K562 (cell line): ENCODE results near the gene COL9A3. TPM values are rescaled to one million over a fixed set of nuclear protein-coding genes. Genes with fewer than 3 reads are reported as not detected.

Experiments
- CHCHD3 ChIP-seq: fragments of 250-450 bp; sonication (Bioruptor Pico); IDR thresholded peaks from 2 replicates; pipeline ENCODE4 v2.1.2; 2022; ENCODE audit warnings: mild to moderate bottlenecking
- NFXL1 ChIP-seq: fragments of 450-650 bp; formaldehyde crosslinking; IDR thresholded peaks from 2 replicates; pipeline ENCODE4 v1.4.0; 2021; ENCODE audit warnings: mild to moderate bottlenecking
- NRF1 ChIP-seq, 2 experiments: fragments of 450-650 bp; IDR thresholded peaks in 1 of 2; conservative IDR thresholded peaks in 1 of 2; 2 replicates each; pipeline ENCODE4 v1.6.1; 2014; ENCODE audit warnings: mild to moderate bottlenecking in 2 of 2
- STAG1 ChIP-seq: sonication (generic); formaldehyde crosslinking; IDR thresholded peaks from 2 replicates; pipeline ENCODE4 v1.5.0; 2020; ENCODE audit warnings: missing genetic modification reagents, borderline replicate concordance
- ZNF184 ChIP-seq: sonication (generic); formaldehyde crosslinking; IDR thresholded peaks from 2 replicates; pipeline ENCODE4 v1.5.0; 2020; ENCODE audit warnings: missing genetic modification reagents
- ZNF263 ChIP-seq: sonication (generic); formaldehyde crosslinking; IDR thresholded peaks from 2 replicates; pipeline ENCODE4 v1.8.0; 2022; ENCODE audit warnings: mild to moderate bottlenecking, missing genetic modification reagents, borderline replicate concordance
- ZNF79 ChIP-seq: fragments of 250-450 bp; sonication (Bioruptor Pico); IDR thresholded peaks from 2 replicates; pipeline ENCODE4 v1.4.0; 2020; ENCODE audit warnings: low read depth, mild to moderate bottlenecking, moderate library complexity
- polyA plus RNA-seq, 8 experiments: library from polyadenylated mRNA; depleted of rRNA in 4 of 8; stranded (reverse) in 5 of 8; unstranded in 3 of 8; fragments of >200 nt; fragmentation: Nextera tagmentation in 2 of 8; fragmentation: Illumina TruSeq in 1 of 8; extraction: Ambion mirVana in 2 of 8; extraction: Trizol in 1 of 8; gene quantifications; 2 replicates each; pipeline versions ENCODE4 v1.2.1 to v1.2.3, GENCODE V29; 2011 to 2014; ENCODE audit warnings: inconsistent platforms in 1 of 8, missing spikeins in 1 of 8
- total RNA-seq, 7 experiments: library from RNA; depleted of rRNA in 6 of 7; stranded (reverse); fragments of >200 nt in 6 of 7; fragmentation: Illumina TruSeq in 2 of 7; extraction: Trizol in 2 of 7; gene quantifications; 2 replicates each; pipeline versions ENCODE4 v1.2.1 to v1.2.3, GENCODE V29; 2011 to 2021; ENCODE audit warnings: low replicate concordance in 1 of 7
- TF ChIP-seq, protein P1 (sequence below): fragments of 200-600 bp; sonication (generic); IDR thresholded peaks from one replicate; pipeline ENCODE4 v1.6.1; 2012; ENCODE audit warnings: mild to moderate bottlenecking, low read depth, low read length, inconsistent platforms
- TF ChIP-seq, protein P2 (sequence below): fragments of 450-650 bp; formaldehyde crosslinking; IDR thresholded peaks from 2 replicates; pipeline ENCODE4 v1.4.0; 2020; ENCODE audit warnings: mild to moderate bottlenecking, moderate library complexity
- TF ChIP-seq, protein P3 (sequence below): fragments of 450-650 bp; conservative IDR thresholded peaks from 2 replicates; pipeline ENCODE4 v1.6.1; 2016; ENCODE audit warnings: missing genetic modification characterization, low read depth, mild to moderate bottlenecking, missing compliant biosample characterization, moderate library complexity

The COL9A3 gene
- total and polyA plus RNA-seq, 9 of the 15 experiments (the other 6 are each of a cell fraction or from before 2014, with no cell fraction given), result 0.14 to 3.6 (median 0.88) TPM; not detected in 1

DNA sequence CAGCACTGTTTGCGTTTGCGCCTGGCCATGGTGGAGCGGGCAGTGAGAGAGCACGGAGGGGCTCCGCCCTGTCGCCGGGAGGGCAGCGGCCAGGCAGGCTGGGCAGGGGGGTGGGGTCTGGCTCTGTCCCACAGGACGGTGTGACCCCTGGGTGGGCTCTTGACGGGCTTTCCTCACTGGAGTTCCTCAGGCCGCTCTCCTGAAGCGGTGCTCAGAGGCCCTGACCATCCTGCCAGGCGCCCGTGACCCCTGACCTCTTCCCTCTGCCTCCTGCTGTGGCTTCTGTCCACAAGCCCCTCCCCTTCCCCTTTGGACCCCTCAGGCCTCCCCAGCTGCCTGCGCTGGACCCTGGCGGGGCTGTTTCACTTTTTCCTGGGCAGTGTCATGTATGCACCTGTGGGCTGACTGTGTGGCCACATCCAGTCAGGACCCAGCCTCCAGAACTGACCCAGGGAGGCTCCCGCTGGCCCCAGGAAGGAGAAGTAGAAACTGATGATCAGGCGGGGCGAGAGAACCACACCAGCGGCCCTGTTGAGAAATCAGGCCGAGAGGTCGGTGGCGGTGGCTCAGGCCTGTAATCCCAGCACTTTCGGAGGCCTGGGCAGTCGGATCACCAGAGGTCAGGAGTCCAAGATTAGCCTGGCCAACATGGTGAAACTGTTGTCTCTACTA lies 11.0 kb upstream of the COL9A3 start (continued):
- TF ChIP-seq, protein P1, sequence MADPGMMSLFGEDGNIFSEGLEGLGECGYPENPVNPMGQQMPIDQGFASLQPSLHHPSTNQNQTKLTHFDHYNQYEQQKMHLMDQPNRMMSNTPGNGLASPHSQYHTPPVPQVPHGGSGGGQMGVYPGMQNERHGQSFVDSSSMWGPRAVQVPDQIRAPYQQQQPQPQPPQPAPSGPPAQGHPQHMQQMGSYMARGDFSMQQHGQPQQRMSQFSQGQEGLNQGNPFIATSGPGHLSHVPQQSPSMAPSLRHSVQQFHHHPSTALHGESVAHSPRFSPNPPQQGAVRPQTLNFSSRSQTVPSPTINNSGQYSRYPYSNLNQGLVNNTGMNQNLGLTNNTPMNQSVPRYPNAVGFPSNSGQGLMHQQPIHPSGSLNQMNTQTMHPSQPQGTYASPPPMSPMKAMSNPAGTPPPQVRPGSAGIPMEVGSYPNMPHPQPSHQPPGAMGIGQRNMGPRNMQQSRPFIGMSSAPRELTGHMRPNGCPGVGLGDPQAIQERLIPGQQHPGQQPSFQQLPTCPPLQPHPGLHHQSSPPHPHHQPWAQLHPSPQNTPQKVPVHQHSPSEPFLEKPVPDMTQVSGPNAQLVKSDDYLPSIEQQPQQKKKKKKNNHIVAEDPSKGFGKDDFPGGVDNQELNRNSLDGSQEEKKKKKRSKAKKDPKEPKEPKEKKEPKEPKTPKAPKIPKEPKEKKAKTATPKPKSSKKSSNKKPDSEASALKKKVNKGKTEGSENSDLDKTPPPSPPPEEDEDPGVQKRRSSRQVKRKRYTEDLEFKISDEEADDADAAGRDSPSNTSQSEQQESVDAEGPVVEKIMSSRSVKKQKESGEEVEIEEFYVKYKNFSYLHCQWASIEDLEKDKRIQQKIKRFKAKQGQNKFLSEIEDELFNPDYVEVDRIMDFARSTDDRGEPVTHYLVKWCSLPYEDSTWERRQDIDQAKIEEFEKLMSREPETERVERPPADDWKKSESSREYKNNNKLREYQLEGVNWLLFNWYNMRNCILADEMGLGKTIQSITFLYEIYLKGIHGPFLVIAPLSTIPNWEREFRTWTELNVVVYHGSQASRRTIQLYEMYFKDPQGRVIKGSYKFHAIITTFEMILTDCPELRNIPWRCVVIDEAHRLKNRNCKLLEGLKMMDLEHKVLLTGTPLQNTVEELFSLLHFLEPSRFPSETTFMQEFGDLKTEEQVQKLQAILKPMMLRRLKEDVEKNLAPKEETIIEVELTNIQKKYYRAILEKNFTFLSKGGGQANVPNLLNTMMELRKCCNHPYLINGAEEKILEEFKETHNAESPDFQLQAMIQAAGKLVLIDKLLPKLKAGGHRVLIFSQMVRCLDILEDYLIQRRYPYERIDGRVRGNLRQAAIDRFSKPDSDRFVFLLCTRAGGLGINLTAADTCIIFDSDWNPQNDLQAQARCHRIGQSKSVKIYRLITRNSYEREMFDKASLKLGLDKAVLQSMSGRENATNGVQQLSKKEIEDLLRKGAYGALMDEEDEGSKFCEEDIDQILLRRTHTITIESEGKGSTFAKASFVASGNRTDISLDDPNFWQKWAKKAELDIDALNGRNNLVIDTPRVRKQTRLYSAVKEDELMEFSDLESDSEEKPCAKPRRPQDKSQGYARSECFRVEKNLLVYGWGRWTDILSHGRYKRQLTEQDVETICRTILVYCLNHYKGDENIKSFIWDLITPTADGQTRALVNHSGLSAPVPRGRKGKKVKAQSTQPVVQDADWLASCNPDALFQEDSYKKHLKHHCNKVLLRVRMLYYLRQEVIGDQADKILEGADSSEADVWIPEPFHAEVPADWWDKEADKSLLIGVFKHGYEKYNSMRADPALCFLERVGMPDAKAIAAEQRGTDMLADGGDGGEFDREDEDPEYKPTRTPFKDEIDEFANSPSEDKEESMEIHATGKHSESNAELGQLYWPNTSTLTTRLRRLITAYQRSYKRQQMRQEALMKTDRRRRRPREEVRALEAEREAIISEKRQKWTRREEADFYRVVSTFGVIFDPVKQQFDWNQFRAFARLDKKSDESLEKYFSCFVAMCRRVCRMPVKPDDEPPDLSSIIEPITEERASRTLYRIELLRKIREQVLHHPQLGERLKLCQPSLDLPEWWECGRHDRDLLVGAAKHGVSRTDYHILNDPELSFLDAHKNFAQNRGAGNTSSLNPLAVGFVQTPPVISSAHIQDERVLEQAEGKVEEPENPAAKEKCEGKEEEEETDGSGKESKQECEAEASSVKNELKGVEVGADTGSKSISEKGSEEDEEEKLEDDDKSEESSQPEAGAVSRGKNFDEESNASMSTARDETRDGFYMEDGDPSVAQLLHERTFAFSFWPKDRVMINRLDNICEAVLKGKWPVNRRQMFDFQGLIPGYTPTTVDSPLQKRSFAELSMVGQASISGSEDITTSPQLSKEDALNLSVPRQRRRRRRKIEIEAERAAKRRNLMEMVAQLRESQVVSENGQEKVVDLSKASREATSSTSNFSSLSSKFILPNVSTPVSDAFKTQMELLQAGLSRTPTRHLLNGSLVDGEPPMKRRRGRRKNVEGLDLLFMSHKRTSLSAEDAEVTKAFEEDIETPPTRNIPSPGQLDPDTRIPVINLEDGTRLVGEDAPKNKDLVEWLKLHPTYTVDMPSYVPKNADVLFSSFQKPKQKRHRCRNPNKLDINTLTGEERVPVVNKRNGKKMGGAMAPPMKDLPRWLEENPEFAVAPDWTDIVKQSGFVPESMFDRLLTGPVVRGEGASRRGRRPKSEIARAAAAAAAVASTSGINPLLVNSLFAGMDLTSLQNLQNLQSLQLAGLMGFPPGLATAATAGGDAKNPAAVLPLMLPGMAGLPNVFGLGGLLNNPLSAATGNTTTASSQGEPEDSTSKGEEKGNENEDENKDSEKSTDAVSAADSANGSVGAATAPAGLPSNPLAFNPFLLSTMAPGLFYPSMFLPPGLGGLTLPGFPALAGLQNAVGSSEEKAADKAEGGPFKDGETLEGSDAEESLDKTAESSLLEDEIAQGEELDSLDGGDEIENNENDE, result no peak
- TF ChIP-seq, protein P2, sequence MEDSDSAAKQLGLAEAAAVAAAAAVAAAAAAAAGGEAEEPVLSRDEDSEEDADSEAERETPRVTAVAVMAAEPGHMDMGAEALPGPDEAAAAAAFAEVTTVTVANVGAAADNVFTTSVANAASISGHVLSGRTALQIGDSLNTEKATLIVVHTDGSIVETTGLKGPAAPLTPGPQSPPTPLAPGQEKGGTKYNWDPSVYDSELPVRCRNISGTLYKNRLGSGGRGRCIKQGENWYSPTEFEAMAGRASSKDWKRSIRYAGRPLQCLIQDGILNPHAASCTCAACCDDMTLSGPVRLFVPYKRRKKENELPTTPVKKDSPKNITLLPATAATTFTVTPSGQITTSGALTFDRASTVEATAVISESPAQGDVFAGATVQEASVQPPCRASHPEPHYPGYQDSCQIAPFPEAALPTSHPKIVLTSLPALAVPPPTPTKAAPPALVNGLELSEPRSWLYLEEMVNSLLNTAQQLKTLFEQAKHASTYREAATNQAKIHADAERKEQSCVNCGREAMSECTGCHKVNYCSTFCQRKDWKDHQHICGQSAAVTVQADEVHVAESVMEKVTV (CRISPR knock-in tag), result no peak
- TF ChIP-seq ZNF79 (CRISPR knock-in tag) (no peak), ZNF184 (CRISPR knock-in tag) (no peak), STAG1 (CRISPR knock-in tag) (no peak), NFXL1 (no peak), CHCHD3 (no peak), ZNF263 (no peak), NRF1 (conservative IDR thresholded peaks at IDR 0.05 in 1 of 2, IDR thresholded peaks at IDR 0.05 in 1 of 2) (no peak)
- TF ChIP-seq, protein P3, sequence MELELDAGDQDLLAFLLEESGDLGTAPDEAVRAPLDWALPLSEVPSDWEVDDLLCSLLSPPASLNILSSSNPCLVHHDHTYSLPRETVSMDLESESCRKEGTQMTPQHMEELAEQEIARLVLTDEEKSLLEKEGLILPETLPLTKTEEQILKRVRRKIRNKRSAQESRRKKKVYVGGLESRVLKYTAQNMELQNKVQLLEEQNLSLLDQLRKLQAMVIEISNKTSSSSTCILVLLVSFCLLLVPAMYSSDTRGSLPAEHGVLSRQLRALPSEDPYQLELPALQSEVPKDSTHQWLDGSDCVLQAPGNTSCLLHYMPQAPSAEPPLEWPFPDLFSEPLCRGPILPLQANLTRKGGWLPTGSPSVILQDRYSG (tag), result no peak
